Raji (cell line): Measurements from ENCODE around the gene KRT40.
"Not testable (repeated sequence)": the region's sequence is repeated elsewhere in the genome, so short reads cannot be mapped to it uniquely, and the experiment has no call there.

Experiments used
- POLR2A ChIP-seq: IDR thresholded peaks from 2 replicates; pipeline ENCODE4 v1.6.1; 2011; ENCODE audit warnings: low read depth, low read length, control low read depth; ENCODE audit not compliant: insufficient read depth

KRT40 gene

DNA sequence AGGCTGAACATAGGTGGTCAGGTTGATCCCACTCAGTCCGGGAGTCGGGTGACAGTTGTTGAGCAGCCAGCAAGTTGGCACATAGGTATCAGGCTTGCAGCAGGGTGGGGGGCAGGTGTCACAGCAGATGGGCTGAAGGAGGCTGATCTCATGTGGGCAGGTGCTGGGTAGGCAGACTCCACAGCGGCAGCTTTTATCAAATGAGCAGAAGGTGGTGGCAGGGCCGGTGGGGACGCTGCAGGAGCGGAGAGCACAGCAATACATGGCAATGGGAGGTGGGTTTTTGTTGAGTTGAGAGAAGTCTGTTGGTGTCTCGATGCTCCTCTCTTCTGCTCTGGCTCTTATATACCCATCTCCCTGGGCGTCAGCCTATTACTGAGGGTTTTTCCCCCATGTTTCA lies 24.7 kb upstream of the KRT40 start, which contains the start of gene KRTAP3-1:
TSS of gene KRTAP3-1 (minus strand) at position 318 of the 400 bp plus-strand sequence. CDS start at position 264, 54 bp downstream.
- no peak for TF ChIP-seq POLR2A

- TF ChIP-seq POLR2A, result no peak
Measured at GRCh38 chr17:41004397-41004796, 20.3 kb upstream of the KRT40 start.

GRCh38 chr17:41003926-41004325 lies 19.8 kb upstream of the KRT40 start:
- no peak for TF ChIP-seq POLR2A

DNA sequence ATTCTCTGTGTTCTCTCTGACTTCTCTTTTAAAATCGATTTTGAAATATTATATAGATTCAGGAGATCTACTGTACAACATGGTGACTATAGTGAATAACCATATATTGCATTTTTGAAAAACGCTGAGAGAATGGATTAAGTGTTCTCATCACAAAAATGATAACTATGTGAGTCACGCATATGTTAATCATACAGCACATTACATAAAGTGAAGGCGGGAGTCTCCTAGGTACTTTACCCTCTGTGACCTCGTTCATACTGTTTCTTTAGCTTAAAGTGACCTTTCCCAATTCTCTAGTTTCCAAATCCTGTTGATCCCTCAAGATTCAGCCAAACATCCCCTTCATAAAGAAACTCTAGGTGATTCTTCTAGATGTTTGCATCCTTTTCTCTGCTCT lies 18.7 kb upstream of the KRT40 start:
- TF ChIP-seq POLR2A, result no peak

DNA sequence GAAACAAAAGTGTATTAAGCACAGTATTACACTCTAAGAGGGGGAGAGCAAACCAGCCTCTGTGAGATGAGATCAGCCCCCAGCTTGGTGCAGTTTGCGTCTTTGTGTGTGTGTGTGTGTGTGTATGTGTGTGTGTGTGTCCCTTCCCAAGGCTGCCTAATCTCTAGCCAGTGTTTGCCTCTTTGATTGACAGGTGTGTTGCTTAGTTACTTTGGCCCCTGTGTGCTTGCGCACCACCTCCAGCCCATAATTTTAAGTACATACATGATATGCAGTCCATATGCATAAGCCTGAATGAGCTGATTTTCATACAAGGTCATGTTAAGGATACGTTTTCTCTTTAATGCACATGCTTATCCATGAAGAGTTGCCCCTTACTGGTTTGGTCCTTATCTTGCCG lies 17.7 kb upstream of the KRT40 start:
- no peak for TF ChIP-seq POLR2A

DNA sequence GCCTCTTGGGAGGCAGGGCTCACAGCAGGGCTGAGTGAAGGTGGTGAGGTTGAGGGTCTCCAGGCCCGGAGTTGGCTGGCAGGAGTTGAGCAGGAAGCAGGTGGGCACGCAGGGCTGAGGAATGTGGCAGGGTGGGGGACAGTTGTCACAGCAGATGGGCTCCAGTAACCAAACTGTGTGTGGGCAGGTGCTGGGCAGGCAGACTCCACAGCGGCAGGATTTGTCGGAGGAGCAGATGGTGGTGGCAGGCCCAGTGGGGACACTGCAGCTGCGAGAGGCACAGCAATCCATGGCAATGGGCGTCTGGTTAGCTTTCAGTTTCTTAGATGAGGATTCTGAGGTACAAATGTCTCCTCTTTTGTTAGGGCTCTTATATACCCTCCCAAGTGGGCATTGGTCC lies 15.4 kb upstream of the KRT40 start, which contains the start of gene KRTAP3-2:
TSS of gene KRTAP3-2 (minus strand) at position 344 of the 400 bp plus-strand sequence. CDS start at position 291, 53 bp downstream.
- TF ChIP-seq POLR2A, result not testable (repeated sequence)

GRCh38 chr17:40997361-40997760 lies 13.2 kb upstream of the KRT40 start:
- no peak for TF ChIP-seq POLR2A

- TF ChIP-seq POLR2A, result no peak
Measured at GRCh38 chr17:40996829-40997228, 12.7 kb upstream of the KRT40 start.

DNA sequence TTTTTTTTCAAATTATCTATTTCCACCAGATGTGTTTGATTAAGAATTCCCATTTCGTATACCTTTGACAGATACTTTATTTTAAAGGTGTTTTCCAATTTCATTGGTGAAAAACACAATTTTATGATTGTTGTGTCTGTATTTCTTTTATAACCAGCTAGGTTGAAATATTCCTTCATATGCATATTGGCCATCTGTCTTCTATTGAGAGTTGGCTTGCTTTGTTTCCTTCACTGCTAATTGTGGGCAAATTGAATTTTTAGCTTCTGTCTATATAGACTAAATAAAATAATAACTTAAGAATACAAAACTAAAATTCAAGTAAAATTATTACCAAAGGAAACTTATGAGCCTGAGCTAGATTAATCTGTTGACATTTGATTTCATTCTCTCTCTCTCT lies 11.0 kb upstream of the KRT40 start:
- no peak for TF ChIP-seq POLR2A

- no peak for TF ChIP-seq POLR2A
Measured at GRCh38 chr17:40993839-40994238, 9.7 kb upstream of the KRT40 start, which contains the start of gene KRTAP3-3. Gene KRTAP3-3 (minus strand): TSS chr17:40994164. CDS start chr17:40994097, 67 bp downstream.

- TF ChIP-seq POLR2A, result no peak
Measured at GRCh38 chr17:40993084-40993483, 9.0 kb upstream of the KRT40 start.

DNA sequence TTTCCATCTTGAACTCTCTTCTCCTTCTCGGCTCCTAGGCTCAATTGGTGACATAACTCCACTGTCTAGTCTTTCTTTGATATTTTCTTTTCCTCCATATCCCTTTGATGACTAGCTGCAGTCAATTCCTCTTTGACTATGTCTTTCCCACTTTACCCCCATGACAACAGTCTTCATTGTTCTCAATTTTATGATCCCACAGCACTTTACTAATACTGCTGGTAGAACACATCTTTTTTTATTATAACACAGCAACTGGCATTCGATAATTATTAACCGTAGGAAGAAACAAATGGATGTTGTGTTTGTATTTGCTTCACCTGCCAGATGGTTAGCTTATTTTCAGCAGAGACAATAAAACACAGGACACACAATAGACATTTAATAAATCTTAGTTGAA lies 8.5 kb upstream of the KRT40 start:
- TF ChIP-seq POLR2A, result no peak

DNA sequence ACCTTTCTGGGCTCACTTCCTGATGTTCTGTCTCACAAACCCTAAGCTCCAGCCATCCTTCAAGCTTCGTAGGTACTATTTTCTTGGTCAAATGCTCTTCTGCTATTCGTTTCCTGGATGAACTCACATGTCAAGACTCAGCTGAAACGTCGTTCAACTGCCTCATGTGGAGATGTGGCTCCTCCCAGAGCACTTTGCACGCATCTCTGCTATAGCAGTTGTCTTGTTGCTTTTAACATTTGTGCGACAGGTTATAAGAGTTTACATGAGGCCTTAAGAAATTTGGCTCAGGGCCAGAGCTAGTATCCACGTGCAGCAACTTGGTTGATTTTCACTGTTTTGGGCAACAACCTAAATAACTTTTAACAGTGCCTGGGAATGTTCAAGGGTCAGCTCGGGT lies 2.8 kb upstream of the KRT40 start:
- no peak for TF ChIP-seq POLR2A

DNA sequence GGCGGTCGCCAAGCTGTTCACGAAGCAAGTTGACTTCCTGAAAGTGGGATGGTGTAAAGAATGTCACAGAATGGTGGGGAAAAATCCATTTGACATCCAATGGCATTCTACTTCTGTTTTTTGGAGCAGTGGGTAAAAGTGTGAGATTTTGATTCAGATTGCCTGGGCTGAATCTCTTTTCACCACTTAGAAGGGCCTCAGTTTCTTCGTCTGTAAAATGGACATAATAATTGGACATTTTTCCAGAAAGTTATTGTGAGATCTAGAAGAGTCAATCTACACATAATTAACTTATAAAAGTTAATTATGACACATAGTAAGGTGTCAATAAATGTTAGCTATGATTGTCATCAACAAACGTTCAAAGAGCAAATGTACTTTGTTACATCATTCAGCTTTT lies 3.0 kb downstream of the KRT40 start:
- TF ChIP-seq POLR2A, result no peak

GRCh38 chr17:40980596-40980995 lies 3.5 kb downstream of the KRT40 start:
- TF ChIP-seq POLR2A, result no peak

DNA sequence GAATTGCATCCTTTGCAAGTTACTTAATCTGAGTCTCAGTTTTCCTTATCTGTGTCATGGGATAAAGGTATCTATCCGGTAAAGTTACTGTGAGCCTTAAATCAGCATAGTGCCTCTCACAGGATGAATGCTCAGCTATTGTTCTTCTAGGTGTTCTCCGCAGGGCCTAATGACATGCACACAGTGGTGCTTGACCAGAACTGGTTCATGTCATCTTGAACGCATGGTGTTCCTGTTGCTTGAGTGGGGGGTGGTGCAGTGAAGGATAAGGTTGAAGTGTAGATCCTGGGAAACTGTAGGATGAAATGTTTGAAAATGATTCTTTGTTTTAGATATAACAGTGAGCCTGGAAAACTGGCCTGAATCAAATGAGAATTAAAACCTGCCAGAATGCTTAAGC lies 4.0 kb downstream of the KRT40 start:
- TF ChIP-seq POLR2A, result no peak

GRCh38 chr17:40978575-40979151 lies 5.5 kb downstream of the KRT40 start:
- no peak for TF ChIP-seq POLR2A

DNA sequence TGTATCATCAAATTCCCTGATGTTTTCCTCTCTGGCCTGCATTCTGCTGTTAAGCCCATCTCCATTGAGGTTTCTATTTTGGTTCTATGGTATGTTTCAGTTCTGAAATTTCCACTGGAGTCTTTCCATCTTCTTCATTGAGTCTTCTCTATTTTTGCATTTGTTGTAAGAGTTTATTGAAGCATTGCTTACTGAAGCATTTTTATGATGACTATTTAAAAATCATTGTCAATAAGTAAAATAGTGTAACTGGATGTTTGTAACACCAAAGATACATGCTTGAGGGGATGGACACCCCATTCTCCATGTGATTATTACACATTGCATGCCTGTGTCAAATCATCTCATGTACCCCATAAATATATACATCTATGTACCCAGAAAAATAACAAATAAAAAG lies 8.6 kb downstream of the KRT40 start:
- no peak for TF ChIP-seq POLR2A

DNA sequence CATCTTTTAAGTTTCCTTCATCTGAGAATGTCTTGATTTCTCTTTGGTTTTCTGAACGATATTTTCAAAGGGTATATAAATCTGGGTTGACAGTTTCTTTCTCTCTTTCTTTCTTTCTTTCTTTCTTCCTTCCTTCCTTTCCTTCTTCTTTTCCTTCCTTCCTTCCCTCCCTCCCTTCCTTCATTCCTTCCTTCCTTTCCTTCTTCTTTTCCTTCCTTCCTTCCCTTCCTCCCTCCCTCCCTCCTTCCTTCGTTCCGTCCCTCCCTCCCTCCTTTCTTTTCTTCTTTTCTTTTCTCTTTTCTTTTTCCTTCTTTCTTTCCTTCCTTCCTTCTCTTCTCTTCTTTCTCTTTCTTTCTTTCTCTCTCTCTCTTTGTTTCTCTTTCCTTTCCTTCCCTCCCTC lies 9.8 kb downstream of the KRT40 start:
- TF ChIP-seq POLR2A, result no peak
